ENCODE data around the gene TNS3. TPM values are rescaled to one million over a fixed set of nuclear protein-coding genes. Genes with fewer than 3 reads are reported as not detected.

Gene TNS3
- total and polyA plus RNA-seq, 2 of the 13 experiments (the other 11 are each of a cell fraction or from before 2014, with no cell fraction given) = 52.9 to 55.7 TPM

DNA sequence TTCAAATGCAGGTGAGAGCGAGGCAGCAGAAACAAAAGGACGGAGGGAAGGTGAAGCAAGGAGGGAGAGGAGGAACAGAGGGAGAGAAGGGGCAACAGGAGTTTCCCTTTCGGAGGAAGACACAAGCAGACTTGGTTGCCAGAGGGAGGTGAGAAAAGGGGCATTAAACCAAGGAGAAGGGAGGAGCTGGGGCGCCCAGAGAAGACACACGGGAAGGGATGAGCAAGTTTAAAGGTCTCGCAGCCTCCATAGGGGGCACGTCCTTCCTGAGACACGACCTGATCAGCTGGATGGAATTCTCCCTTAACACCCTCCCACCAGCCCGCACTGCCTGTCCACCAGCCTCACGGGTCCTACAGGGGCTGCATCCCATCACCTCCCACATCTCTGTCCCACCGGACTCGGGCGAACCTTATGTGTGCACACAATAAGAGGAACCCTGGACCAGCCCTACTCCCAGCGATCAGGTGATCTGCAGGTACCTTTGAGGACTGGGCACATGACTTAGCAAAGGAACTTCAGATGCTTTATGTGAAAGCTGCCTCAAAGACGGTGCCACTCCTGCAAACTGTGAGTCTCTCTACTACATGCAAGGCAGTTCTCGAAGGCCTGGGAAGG, 251.2 kb downstream of the TNS3 start:
- WGBS (ENCODE audit: low lambda C conversion rate) = 94% methylated on average over 16 of the region's 16 CpGs
- Histone ChIP-seq H3K4me2 (ENCODE audit: low read depth, low read length) (no peak overlapping the region), H3K4me3 (replicated peaks in 1 of 3; ENCODE audit: insufficient read depth in 1 of 3, low read depth in 2 of 3, low read length in 3 of 3) (no peak overlapping the region), H4K20me1 (ENCODE audit: insufficient read depth, low read length) (peaks cover 13% of the 10 kb centered on the region), H3K27ac (ENCODE audit: extremely low read length, insufficient read depth, low read length) (no peak overlapping the region), H3K9me3 (ENCODE audit: low read length) (no peaks in the 10 kb centered on the region), H3K79me2 (ENCODE audit: insufficient read depth, low read length) (no peaks in the 10 kb centered on the region), H2AFZ (ENCODE audit: low read length) (no peak overlapping the region), H3K27me3 (ENCODE audit: control insufficient read depth in 1 of 2, insufficient read depth in 2 of 2, low read length in 2 of 2) (no peaks in the 10 kb centered on the region), H3K4me1 (ENCODE audit: insufficient read depth, low read length) (peaks cover 10% of the 10 kb centered on the region), H3K36me3 (replicated peaks in 1 of 2; ENCODE audit: control insufficient read depth in 1 of 2, insufficient read depth in 2 of 2, low read length in 2 of 2) (peaks cover 44 to 82% of the 10 kb centered on the region in 2 experiments), H3K9ac (ENCODE audit: insufficient read depth, low read depth, low read length) (no peak overlapping the region)
- in situ Hi-C loops (cut with HindIII; ENCODE audit: extremely low pct_ligation_motif_present, low pct_unique_long_range_greater_than_20kb) = no loop called here
- intact Hi-C loops (cut with micrococcal nuclease; ENCODE audit: unreplicated experiment) = no loop called here
- ATAC-seq (no peak), DNase-seq (ENCODE audit: low spot score) (no peak), FAIRE-seq (no peak)
- ChIA-PET CTCF (ENCODE audit: low intra/inter-chr PET ratio, low total read pairs) (no interaction called here), POLR2A (no interaction called here)
- TF ChIP-seq, protein P1, sequence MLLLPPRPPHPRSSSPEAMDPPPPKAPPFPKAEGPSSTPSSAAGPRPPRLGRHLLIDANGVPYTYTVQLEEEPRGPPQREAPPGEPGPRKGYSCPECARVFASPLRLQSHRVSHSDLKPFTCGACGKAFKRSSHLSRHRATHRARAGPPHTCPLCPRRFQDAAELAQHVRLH (CRISPR knock-in tag; IDR thresholded peaks at IDR 0.05; ENCODE audit: borderline replicate concordance, low read depth) = no peak
- TF ChIP-seq, protein P2, sequence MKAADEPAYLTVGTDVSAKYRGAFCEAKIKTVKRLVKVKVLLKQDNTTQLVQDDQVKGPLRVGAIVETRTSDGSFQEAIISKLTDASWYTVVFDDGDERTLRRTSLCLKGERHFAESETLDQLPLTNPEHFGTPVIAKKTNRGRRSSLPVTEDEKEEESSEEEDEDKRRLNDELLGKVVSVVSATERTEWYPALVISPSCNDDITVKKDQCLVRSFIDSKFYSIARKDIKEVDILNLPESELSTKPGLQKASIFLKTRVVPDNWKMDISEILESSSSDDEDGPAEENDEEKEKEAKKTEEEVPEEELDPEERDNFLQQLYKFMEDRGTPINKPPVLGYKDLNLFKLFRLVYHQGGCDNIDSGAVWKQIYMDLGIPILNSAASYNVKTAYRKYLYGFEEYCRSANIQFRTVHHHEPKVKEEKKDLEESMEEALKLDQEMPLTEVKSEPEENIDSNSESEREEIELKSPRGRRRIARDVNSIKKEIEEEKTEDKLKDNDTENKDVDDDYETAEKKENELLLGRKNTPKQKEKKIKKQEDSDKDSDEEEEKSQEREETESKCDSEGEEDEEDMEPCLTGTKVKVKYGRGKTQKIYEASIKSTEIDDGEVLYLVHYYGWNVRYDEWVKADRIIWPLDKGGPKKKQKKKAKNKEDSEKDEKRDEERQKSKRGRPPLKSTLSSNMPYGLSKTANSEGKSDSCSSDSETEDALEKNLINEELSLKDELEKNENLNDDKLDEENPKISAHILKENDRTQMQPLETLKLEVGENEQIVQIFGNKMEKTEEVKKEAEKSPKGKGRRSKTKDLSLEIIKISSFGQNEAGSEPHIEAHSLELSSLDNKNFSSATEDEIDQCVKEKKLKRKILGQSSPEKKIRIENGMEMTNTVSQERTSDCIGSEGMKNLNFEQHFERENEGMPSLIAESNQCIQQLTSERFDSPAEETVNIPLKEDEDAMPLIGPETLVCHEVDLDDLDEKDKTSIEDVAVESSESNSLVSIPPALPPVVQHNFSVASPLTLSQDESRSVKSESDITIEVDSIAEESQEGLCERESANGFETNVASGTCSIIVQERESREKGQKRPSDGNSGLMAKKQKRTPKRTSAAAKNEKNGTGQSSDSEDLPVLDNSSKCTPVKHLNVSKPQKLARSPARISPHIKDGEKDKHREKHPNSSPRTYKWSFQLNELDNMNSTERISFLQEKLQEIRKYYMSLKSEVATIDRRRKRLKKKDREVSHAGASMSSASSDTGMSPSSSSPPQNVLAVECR (CRISPR knock-in tag; IDR thresholded peaks at IDR 0.05; ENCODE audit: borderline replicate concordance) = no peak
- no peak for TF ChIP-seq ARID2 (CRISPR knock-in tag; IDR thresholded peaks at IDR 0.05; ENCODE audit: borderline replicate concordance)
- TF ChIP-seq ZNF264 (CRISPR knock-in tag; IDR thresholded peaks at IDR 0.05) = no peak
- TF ChIP-seq ZNF17 (CRISPR knock-in tag; IDR thresholded peaks at IDR 0.05) = no peak
- TF ChIP-seq, protein P3, sequence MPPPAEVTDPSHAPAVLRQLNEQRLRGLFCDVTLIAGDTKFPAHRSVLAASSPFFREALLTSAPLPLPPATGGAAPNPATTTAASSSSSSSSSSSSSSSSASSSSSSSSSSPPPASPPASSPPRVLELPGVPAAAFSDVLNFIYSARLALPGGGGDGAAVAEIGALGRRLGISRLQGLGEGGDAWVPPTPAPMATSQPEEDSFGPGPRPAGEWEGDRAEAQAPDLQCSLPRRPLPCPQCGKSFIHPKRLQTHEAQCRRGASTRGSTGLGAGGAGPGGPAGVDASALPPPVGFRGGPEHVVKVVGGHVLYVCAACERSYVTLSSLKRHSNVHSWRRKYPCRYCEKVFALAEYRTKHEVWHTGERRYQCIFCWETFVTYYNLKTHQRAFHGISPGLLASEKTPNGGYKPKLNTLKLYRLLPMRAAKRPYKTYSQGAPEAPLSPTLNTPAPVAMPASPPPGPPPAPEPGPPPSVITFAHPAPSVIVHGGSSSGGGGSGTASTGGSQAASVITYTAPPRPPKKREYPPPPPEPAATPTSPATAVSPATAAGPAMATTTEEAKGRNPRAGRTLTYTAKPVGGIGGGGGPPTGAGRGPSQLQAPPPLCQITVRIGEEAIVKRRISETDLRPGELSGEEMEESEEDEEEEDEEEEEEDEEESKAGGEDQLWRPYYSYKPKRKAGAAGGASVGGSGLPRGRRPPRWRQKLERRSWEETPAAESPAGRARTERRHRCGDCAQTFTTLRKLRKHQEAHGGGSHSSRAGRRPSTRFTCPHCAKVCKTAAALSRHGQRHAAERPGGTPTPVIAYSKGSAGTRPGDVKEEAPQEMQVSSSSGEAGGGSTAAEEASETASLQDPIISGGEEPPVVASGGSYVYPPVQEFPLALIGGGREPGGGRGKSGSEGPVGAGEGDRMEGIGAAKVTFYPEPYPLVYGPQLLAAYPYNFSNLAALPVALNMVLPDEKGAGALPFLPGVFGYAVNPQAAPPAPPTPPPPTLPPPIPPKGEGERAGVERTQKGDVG (CRISPR knock-in tag; IDR thresholded peaks at IDR 0.05; ENCODE audit: borderline replicate concordance) = no peak
- TF ChIP-seq ZSCAN21 (CRISPR knock-in tag; IDR thresholded peaks at IDR 0.05; ENCODE audit: borderline replicate concordance) = no peak
- TF ChIP-seq ZNF207 (IDR thresholded peaks at IDR 0.05; ENCODE audit: borderline replicate concordance) = no peak
- TF ChIP-seq, protein P4, sequence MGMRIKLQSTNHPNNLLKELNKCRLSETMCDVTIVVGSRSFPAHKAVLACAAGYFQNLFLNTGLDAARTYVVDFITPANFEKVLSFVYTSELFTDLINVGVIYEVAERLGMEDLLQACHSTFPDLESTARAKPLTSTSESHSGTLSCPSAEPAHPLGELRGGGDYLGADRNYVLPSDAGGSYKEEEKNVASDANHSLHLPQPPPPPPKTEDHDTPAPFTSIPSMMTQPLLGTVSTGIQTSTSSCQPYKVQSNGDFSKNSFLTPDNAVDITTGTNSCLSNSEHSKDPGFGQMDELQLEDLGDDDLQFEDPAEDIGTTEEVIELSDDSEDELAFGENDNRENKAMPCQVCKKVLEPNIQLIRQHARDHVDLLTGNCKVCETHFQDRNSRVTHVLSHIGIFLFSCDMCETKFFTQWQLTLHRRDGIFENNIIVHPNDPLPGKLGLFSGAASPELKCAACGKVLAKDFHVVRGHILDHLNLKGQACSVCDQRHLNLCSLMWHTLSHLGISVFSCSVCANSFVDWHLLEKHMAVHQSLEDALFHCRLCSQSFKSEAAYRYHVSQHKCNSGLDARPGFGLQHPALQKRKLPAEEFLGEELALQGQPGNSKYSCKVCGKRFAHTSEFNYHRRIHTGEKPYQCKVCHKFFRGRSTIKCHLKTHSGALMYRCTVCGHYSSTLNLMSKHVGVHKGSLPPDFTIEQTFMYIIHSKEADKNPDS (CRISPR knock-in tag; IDR thresholded peaks at IDR 0.05) = no peak
- BruUV-seq (replicated peaks) = no TSS peak

Measured in HepG2 (cell line).